Hepatocyte (in vitro differentiated cells): ENCODE data around the gene SOCS4. TPM values are rescaled to one million over a fixed set of nuclear protein-coding genes. Genes with fewer than 3 reads are reported as not detected.
"Not testable (repeated sequence)": the region's sequence is repeated elsewhere in the genome, so short reads cannot be mapped to it uniquely, and the experiment has no call there.

Experiments used
- DNase-seq: peaks from one replicate; pipeline ENCODE4 v3.0.0-alpha.2; 2016; ENCODE audit warnings: low spot score
- H2AFZ ChIP-seq: fragments of 200-600 bp; sonication (generic); 2 replicates; pipeline ENCODE4 v1.6.0; 2016; ENCODE audit warnings: antibody characterized with exemption, mild to moderate bottlenecking
- H3K27ac ChIP-seq: fragments of 200-600 bp; sonication (generic); 2 replicates; pipeline ENCODE4 v1.5.1; 2016; ENCODE audit warnings: mild to moderate bottlenecking
- H3K27me3 ChIP-seq: fragments of 200-600 bp; sonication (generic); 2 replicates; pipeline ENCODE4 v1.6.1; 2016
- H3K36me3 ChIP-seq: fragments of 200-600 bp; sonication (generic); replicated peaks from 2 replicates; pipeline ENCODE4 v1.5.1; 2016; ENCODE audit warnings: low read depth; ENCODE audit not compliant: insufficient read depth
- H3K4me1 ChIP-seq: fragments of 200-600 bp; sonication (generic); 2 replicates; pipeline ENCODE4 v1.5.1; 2016; ENCODE audit warnings: mild to moderate bottlenecking, moderate library complexity; ENCODE audit not compliant: insufficient read depth
- H3K4me2 ChIP-seq: fragments of 200-600 bp; sonication (generic); 2 replicates; pipeline ENCODE4 v1.6.0; 2016
- H3K4me3 ChIP-seq: fragments of 200-600 bp; sonication (generic); 2 replicates; pipeline ENCODE4 v1.5.1; 2016; ENCODE audit warnings: mild to moderate bottlenecking
- H3K79me2 ChIP-seq: fragments of 200-600 bp; sonication (generic); 2 replicates; pipeline ENCODE4 v1.6.0; 2017; ENCODE audit warnings: mild to moderate bottlenecking
- H3K9me2 ChIP-seq: fragments of 200-600 bp; sonication (generic); replicated peaks from 2 replicates; pipeline ENCODE4 v1.6.0; 2017; ENCODE audit warnings: mild to moderate bottlenecking; ENCODE audit not compliant: insufficient read depth
- H3K9me3 ChIP-seq: fragments of 200-600 bp; sonication (generic); 2 replicates; pipeline ENCODE4 v1.5.1; 2016; ENCODE audit warnings: low read depth, mild to moderate bottlenecking
- H4K20me1 ChIP-seq: fragments of 200-600 bp; sonication (generic); 2 replicates; pipeline ENCODE4 v1.6.0; 2016; ENCODE audit warnings: mild to moderate bottlenecking; ENCODE audit not compliant: insufficient read depth, poor library complexity, severe bottlenecking
- CTCF ChIP-seq: fragments of 200-600 bp; sonication (generic); IDR thresholded peaks from 2 replicates; pipeline ENCODE4 v1.5.1; 2016; ENCODE audit warnings: antibody characterized with exemption, mild to moderate bottlenecking; ENCODE audit not compliant: poor library complexity
- EZH2 ChIP-seq: fragments of 200-600 bp; sonication (generic); IDR thresholded peaks from 2 replicates; pipeline ENCODE4 v1.6.1; 2016; ENCODE audit warnings: antibody characterized with exemption, mild to moderate bottlenecking, borderline replicate concordance
- EZH2phosphoT487 ChIP-seq: fragments of 200-600 bp; sonication (generic); IDR thresholded peaks from one replicate; pipeline ENCODE4 v1.6.1; 2018; ENCODE audit warnings: antibody characterized with exemption, mild to moderate bottlenecking, low read depth, moderate library complexity; ENCODE audit not compliant: unreplicated experiment, severe bottlenecking
- WGBS: methylation state at CpG from one replicate; pipeline ENCODE4 v1.1.6; 2016; ENCODE audit warnings: low lambda C conversion rate; ENCODE audit errors: missing lambda C conversion rate; 5-methylcytosine and 5-hydroxymethylcytosine counted together
- polyA plus RNA-seq: library from polyadenylated mRNA; unstranded; fragments of >200 nt; fragmentation: Nextera tagmentation; extraction: Ambion mirVana; gene quantifications from 2 replicates; pipeline ENCODE4 v1.2.1, GENCODE V29; 2016
- total RNA-seq: library from RNA; depleted of rRNA; stranded (reverse); fragments of >200 nt; gene quantifications from 2 replicates; pipeline ENCODE4 v1.2.3, GENCODE V29; 2014

Gene SOCS4
- total and polyA plus RNA-seq, 2 experiments from 2014 or later, result 4.1 to 18.8 TPM

GRCh38 chr14:55057919-55058318 lies 30.9 kb downstream of the SOCS4 start:
- 100% methylated on average over 5 of the region's 5 CpGs for WGBS
- peaks cover 8% of the 10 kb centered on the region for H3K4me1 ChIP-seq
- no peaks in the 10 kb centered on the region for H3K9me3 ChIP-seq
- no peaks in the 10 kb centered on the region for H3K9me2 ChIP-seq
- peaks cover 96% of the 10 kb centered on the region for H3K79me2 ChIP-seq
- DNase-seq, result no peak
- no peak overlapping the region for H3K4me2 ChIP-seq
- no peak overlapping the region for H2AFZ ChIP-seq
- H4K20me1 ChIP-seq, result peaks cover 81% of the 10 kb centered on the region
- H3K4me3 ChIP-seq, result no peak overlapping the region
- H3K36me3 ChIP-seq, result no peaks in the 10 kb centered on the region
- TF ChIP-seq EZH2phosphoT487 (no peak), CTCF (no peak), EZH2 (no peak)
- H3K27ac ChIP-seq, result no peak overlapping the region
- H3K27me3 ChIP-seq, result no peaks in the 10 kb centered on the region

- no peak overlapping the region for H2AFZ ChIP-seq
- no peak overlapping the region for H3K27ac ChIP-seq
- over 99% methylated on average over 5 of the region's 5 CpGs for WGBS
- TF ChIP-seq EZH2phosphoT487 (no peak), EZH2 (no peak), CTCF (no peak)
- H3K27me3 ChIP-seq, result no peaks in the 10 kb centered on the region
- DNase-seq, result no peak
- H3K36me3 ChIP-seq, result no peaks in the 10 kb centered on the region
- no peaks in the 10 kb centered on the region for H3K4me1 ChIP-seq
- no peaks in the 10 kb centered on the region for H3K9me2 ChIP-seq
- H4K20me1 ChIP-seq, result peaks cover 71% of the 10 kb centered on the region
- no peaks in the 10 kb centered on the region for H3K9me3 ChIP-seq
- H3K4me3 ChIP-seq, result no peak overlapping the region
- no peak overlapping the region for H3K4me2 ChIP-seq
- H3K79me2 ChIP-seq, result peaks cover 88% of the 10 kb centered on the region
Measured at GRCh38 chr14:55059333-55059732, 32.3 kb downstream of the SOCS4 start.

- Histone ChIP-seq H4K20me1 (peaks cover 43% of the 10 kb centered on the region), H3K27me3 (no peaks in the 10 kb centered on the region)
- TF ChIP-seq EZH2phosphoT487, result no peak
- no peak for TF ChIP-seq EZH2
- no peak for TF ChIP-seq CTCF
Measured at GRCh38 chr14:55062517-55063351, 35.7 kb downstream of the SOCS4 start.

GRCh38 chr14:55064896-55065295 lies 37.9 kb downstream of the SOCS4 start:
- H2AFZ ChIP-seq, H3K27me3 ChIP-seq, H3K9me2 ChIP-seq, H3K4me3 ChIP-seq, H3K4me1 ChIP-seq, DNase-seq, H3K27ac ChIP-seq, H3K36me3 ChIP-seq, H3K4me2 ChIP-seq, H3K9me3 ChIP-seq: not testable (repeated sequence)
- peaks cover 21% of the 10 kb centered on the region for H4K20me1 ChIP-seq
- peaks cover 32% of the 10 kb centered on the region for H3K79me2 ChIP-seq
- WGBS, result 65% methylated on average over 2 of the region's 2 CpGs

More at GRCh38 chr14:55062517-55063351, 35.7 kb downstream of the SOCS4 start:
- WGBS, result 92% methylated on average over 11 of the region's 11 CpGs
- DNase-seq, result no peak
- H3K79me2 ChIP-seq, result peaks cover 54% of the 10 kb centered on the region
- H2AFZ ChIP-seq, result no peak overlapping the region
- no peaks in the 10 kb centered on the region for H3K4me1 ChIP-seq
- no peaks in the 10 kb centered on the region for H3K9me2 ChIP-seq
- H3K9me3 ChIP-seq, result no peaks in the 10 kb centered on the region
- no peaks in the 10 kb centered on the region for H3K36me3 ChIP-seq
- no peak overlapping the region for H3K4me3 ChIP-seq
- H3K27ac ChIP-seq, result no peak overlapping the region
- no peak overlapping the region for H3K4me2 ChIP-seq
